GM23338 (cell line): ENCODE data around the gene BBOF1. TPM values are rescaled to one million over a fixed set of nuclear protein-coding genes. Genes with fewer than 3 reads are reported as not detected.

Experiments used
- ATAC-seq: fragments of 200-7000 bp; cut with Tn5 transposase; 3 replicates; pipeline ENCODE4 v1.9.1; 2020
- DNase-seq: peaks from one replicate; pipeline ENCODE4 v3.0.0-alpha.2; 2015; ENCODE audit warnings: low spot score
- H2AFZ ChIP-seq: fragments of 200-600 bp; sonication (generic); 2 replicates; pipeline ENCODE4 v1.8.0; 2016; ENCODE audit warnings: antibody characterized with exemption, mild to moderate bottlenecking, moderate library complexity
- H3F3A ChIP-seq: fragments of 200-600 bp; sonication (generic); replicated peaks from 2 replicates; pipeline ENCODE4 v1.8.0; 2017; ENCODE audit warnings: antibody characterized with exemption, mixed run types, low read depth
- H3K27ac ChIP-seq: fragments of 200-600 bp; sonication (generic); 2 replicates; pipeline ENCODE4 v1.6.1; 2016; ENCODE audit warnings: low read depth
- H3K27me3 ChIP-seq: fragments of 200-600 bp; sonication (generic); 2 replicates; pipeline ENCODE4 v1.8.0; 2016; ENCODE audit warnings: mild to moderate bottlenecking, mixed run types, moderate library complexity; ENCODE audit not compliant: insufficient read depth
- H3K36me3 ChIP-seq: fragments of 200-600 bp; sonication (generic); 2 replicates; pipeline ENCODE4 v1.8.0; 2016; ENCODE audit warnings: mild to moderate bottlenecking; ENCODE audit not compliant: insufficient read depth
- H3K4me1 ChIP-seq: fragments of 200-600 bp; sonication (generic); 2 replicates; pipeline ENCODE4 v1.8.0; 2016; ENCODE audit warnings: mild to moderate bottlenecking, moderate library complexity; ENCODE audit not compliant: insufficient read depth
- H3K4me2 ChIP-seq: fragments of 200-600 bp; sonication (generic); 2 replicates; pipeline ENCODE4 v1.7.1; 2017; ENCODE audit warnings: mixed run types
- H3K4me3 ChIP-seq: fragments of 200-600 bp; sonication (generic); 2 replicates; pipeline ENCODE4 v1.6.1; 2016; ENCODE audit warnings: mixed run types
- H3K79me2 ChIP-seq: fragments of 200-600 bp; sonication (generic); replicated peaks from 2 replicates; pipeline ENCODE4 v1.8.0; 2017; ENCODE audit warnings: mild to moderate bottlenecking; ENCODE audit not compliant: insufficient read depth
- H3K9me2 ChIP-seq: fragments of 200-600 bp; sonication (generic); 2 replicates; pipeline ENCODE4 v1.8.0; 2017; ENCODE audit not compliant: insufficient read depth
- H4K20me1 ChIP-seq: fragments of 200-600 bp; sonication (generic); replicated peaks from 2 replicates; pipeline ENCODE4 v1.8.0; 2017; ENCODE audit warnings: mild to moderate bottlenecking; ENCODE audit not compliant: insufficient read depth
- H3K27ac Mint-ChIP-seq: 2 replicates; pipeline ENCODE4 v1.8.0; 2020; ENCODE audit warnings: inconsistent platforms, mild to moderate bottlenecking, moderate library complexity, mixed read lengths
- H3K27me3 Mint-ChIP-seq: 3 replicates; pipeline ENCODE4 v1.8.0; 2022; ENCODE audit warnings: low read depth, mild to moderate bottlenecking, moderate library complexity, mixed read lengths, inconsistent platforms; ENCODE audit not compliant: insufficient read depth, poor library complexity
- H3K36me3 Mint-ChIP-seq: 3 replicates; pipeline ENCODE4 v1.8.0; 2021; ENCODE audit warnings: low read depth, mild to moderate bottlenecking, inconsistent platforms, moderate library complexity, mixed read lengths
- H3K4me1 Mint-ChIP-seq: 3 replicates; pipeline ENCODE4 v1.8.0; 2020; ENCODE audit warnings: mild to moderate bottlenecking, inconsistent platforms, mixed read lengths
- H3K4me3 Mint-ChIP-seq: 3 replicates; pipeline ENCODE4 v1.8.0; 2021; ENCODE audit warnings: moderate library complexity, mild to moderate bottlenecking, inconsistent platforms, mixed read lengths
- H3K9me3 Mint-ChIP-seq: 3 replicates; pipeline ENCODE4 v1.8.0; 2020; ENCODE audit warnings: moderate library complexity, mild to moderate bottlenecking, inconsistent platforms, mixed read lengths
- ETS1 ChIP-seq: IDR thresholded peaks from 2 replicates; pipeline ENCODE4 v1.6.1; 2016; ENCODE audit warnings: antibody characterized with exemption
- EZH2phosphoT487 ChIP-seq: fragments of 200-600 bp; sonication (generic); IDR thresholded peaks from one replicate; pipeline ENCODE4 v1.8.1; 2018; ENCODE audit warnings: antibody characterized with exemption; ENCODE audit not compliant: unreplicated experiment
- JUNB ChIP-seq: IDR thresholded peaks from one replicate; pipeline ENCODE4 v1.6.1; 2016; ENCODE audit warnings: antibody characterized with exemption; ENCODE audit not compliant: unreplicated experiment
- NANOG ChIP-seq: IDR thresholded peaks from 2 replicates; pipeline ENCODE4 v1.6.1; 2016; ENCODE audit warnings: antibody characterized with exemption, borderline replicate concordance
- POLR2AphosphoS5 ChIP-seq: IDR thresholded peaks from 2 replicates; pipeline ENCODE4 v1.6.1; 2016; ENCODE audit warnings: antibody characterized with exemption, low read depth
- REST ChIP-seq: IDR thresholded peaks from one replicate; pipeline ENCODE4 v1.6.1; 2018; ENCODE audit warnings: antibody characterized with exemption; ENCODE audit not compliant: unreplicated experiment
- STAT1 ChIP-seq: IDR thresholded peaks from one replicate; pipeline ENCODE4 v1.6.1; 2016; ENCODE audit warnings: antibody characterized with exemption; ENCODE audit not compliant: unreplicated experiment
- ZNF114 ChIP-seq: fragments of 250-450 bp; sonication (Bioruptor Pico); IDR thresholded peaks from 2 replicates; pipeline ENCODE4 v1.5.0; 2020; ENCODE audit warnings: mild to moderate bottlenecking, moderate library complexity
- ZNF331 ChIP-seq: fragments of 250-450 bp; sonication (Bioruptor Pico); IDR thresholded peaks from 2 replicates; pipeline ENCODE4 v1.5.0; 2020; ENCODE audit warnings: low read depth, mild to moderate bottlenecking, moderate library complexity
- ZNF462 ChIP-seq: fragments of 250-450 bp; sonication (Bioruptor Pico); IDR thresholded peaks from 2 replicates; pipeline ENCODE4 v1.5.0; 2020; ENCODE audit warnings: mild to moderate bottlenecking, moderate library complexity
- polyA plus RNA-seq: library from polyadenylated mRNA; unstranded; fragments of >200 nt; fragmentation: Nextera tagmentation; extraction: Ambion mirVana; gene quantifications from 2 replicates; pipeline ENCODE4 v1.2.1, GENCODE V29; 2016
- total RNA-seq: library from RNA; depleted of rRNA; stranded (reverse); fragments of >200 nt; shearing (Covaris generic); gene quantifications from 2 replicates; pipeline ENCODE4 v1.2.3, GENCODE V29; 2014
- TF ChIP-seq, protein P1 (sequence below), 2 experiments: fragments of 200-600 bp in 1 of 2; sonication (generic) in 1 of 2; conservative IDR thresholded peaks; 2 replicates each; pipeline versions ENCODE4 v1.5.1 to v1.6.1; 2016 to 2017; ENCODE audit warnings: antibody characterized with exemption in 2 of 2, low read depth in 2 of 2, mild to moderate bottlenecking in 2 of 2, moderate library complexity in 1 of 2

BBOF1 gene
- total and polyA plus RNA-seq, 2 experiments from 2014 or later, result 0.24 to 0.53 TPM

GRCh38 chr14:74109369-74109768 is 90.2 kb downstream of the BBOF1 start:
- H3K36me3 Mint-ChIP-seq, result peaks cover 8% of the 10 kb centered on the region
- Histone ChIP-seq H3K9me2 (no peaks in the 10 kb centered on the region), H3K36me3 (0 out of 2 replicates have a peak, but pooled peaks cover 2% of the 10 kb centered on the region), H4K20me1 (peaks cover 4% of the 10 kb centered on the region; the same call in 1 of the 2 replicates), H3K4me2 (no peak overlapping the region), H3K27ac (no peak overlapping the region), H2AFZ (no peak overlapping the region), H3K27me3 (no peaks in the 10 kb centered on the region), H3F3A (no peaks in the 10 kb centered on the region), H3K4me3 (no peak overlapping the region), H3K4me1 (peaks cover 11% of the 10 kb centered on the region), H3K79me2 (0 out of 2 replicates have a peak, but pooled peaks cover 3% of the 10 kb centered on the region)
- no peak for TF ChIP-seq ZNF331 (CRISPR knock-in tag)
- TF ChIP-seq JUNB, result no peak
- no peak for TF ChIP-seq STAT1
- TF ChIP-seq, protein P1, sequence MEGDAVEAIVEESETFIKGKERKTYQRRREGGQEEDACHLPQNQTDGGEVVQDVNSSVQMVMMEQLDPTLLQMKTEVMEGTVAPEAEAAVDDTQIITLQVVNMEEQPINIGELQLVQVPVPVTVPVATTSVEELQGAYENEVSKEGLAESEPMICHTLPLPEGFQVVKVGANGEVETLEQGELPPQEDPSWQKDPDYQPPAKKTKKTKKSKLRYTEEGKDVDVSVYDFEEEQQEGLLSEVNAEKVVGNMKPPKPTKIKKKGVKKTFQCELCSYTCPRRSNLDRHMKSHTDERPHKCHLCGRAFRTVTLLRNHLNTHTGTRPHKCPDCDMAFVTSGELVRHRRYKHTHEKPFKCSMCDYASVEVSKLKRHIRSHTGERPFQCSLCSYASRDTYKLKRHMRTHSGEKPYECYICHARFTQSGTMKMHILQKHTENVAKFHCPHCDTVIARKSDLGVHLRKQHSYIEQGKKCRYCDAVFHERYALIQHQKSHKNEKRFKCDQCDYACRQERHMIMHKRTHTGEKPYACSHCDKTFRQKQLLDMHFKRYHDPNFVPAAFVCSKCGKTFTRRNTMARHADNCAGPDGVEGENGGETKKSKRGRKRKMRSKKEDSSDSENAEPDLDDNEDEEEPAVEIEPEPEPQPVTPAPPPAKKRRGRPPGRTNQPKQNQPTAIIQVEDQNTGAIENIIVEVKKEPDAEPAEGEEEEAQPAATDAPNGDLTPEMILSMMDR (conservative IDR thresholded peaks at IDR 0.05; ENCODE audit: low read depth in 2 of 2), result no peak
- TF ChIP-seq POLR2AphosphoS5, result no peak
- no peak for TF ChIP-seq ZNF114
- TF ChIP-seq EZH2phosphoT487, result no peak
- TF ChIP-seq REST, result no peak
- no peak for TF ChIP-seq ZNF462 (CRISPR knock-in tag)
- no peak for TF ChIP-seq NANOG
- no peak for TF ChIP-seq ETS1
- H3K4me3 Mint-ChIP-seq, result no peak overlapping the region
- ATAC-seq, result no peak
- no peaks in the 10 kb centered on the region for H3K4me1 Mint-ChIP-seq
- H3K27ac Mint-ChIP-seq, result no peak overlapping the region
- no peaks in the 10 kb centered on the region for H3K9me3 Mint-ChIP-seq
- no peak for DNase-seq
- no peaks in the 10 kb centered on the region for H3K27me3 Mint-ChIP-seq
